Panc1 (cell line): ENCODE data around the gene DHX34. TPM values are rescaled to one million over a fixed set of nuclear protein-coding genes. Genes with fewer than 3 reads are reported as not detected.

Source experiments
- ATAC-seq: fragments of 200-7000 bp; cut with Tn5 transposase; 2 replicates; pipeline ENCODE4 v1.9.1; 2020; ENCODE audit warnings: mild to moderate bottlenecking, moderate library complexity
- BruUV-seq: library from RNA; stranded (reverse); fragments of 400-500 nt; replicated peaks from 2 replicates; lab custom pipeline; 2021; lab: Mats Ljungman, UMichigan
- CTCF ChIA-PET: fragments of 300-600 bp; sonication (Branson Sonifier 250); formaldehyde crosslinking; loops from one replicate; lab custom pipeline; 2022; ENCODE audit warnings: antibody characterized with exemption; lab: Charles Lee
- POLR2A ChIA-PET: fragments of 300-600 bp; sonication (Branson Sonifier 250); formaldehyde crosslinking; loops from one replicate; lab custom pipeline; 2022; ENCODE audit warnings: antibody characterized with exemption; lab: Charles Lee
- DNase-seq: peaks from one replicate; pipeline ENCODE4 v3.0.0-alpha.2; 2010; ENCODE audit warnings: low read depth, low spot score
- H3K27ac ChIP-seq: 2 replicates; pipeline ENCODE4 v1.5.1; 2011; ENCODE audit warnings: mild to moderate bottlenecking, low read length, inconsistent platforms
- H3K27me3 ChIP-seq: fragments of 200-500 bp; sonication (Bioruptor generic); 2 replicates; pipeline ENCODE4 v1.6.0; 2014; ENCODE audit warnings: low read length, inconsistent platforms; ENCODE audit not compliant: control insufficient read depth, insufficient read depth
- H3K36me3 ChIP-seq: fragments of 200-500 bp; sonication (Bioruptor generic); 2 replicates; pipeline ENCODE4 v1.5.1; 2014; ENCODE audit warnings: inconsistent platforms, mild to moderate bottlenecking, low read length, moderate library complexity; ENCODE audit not compliant: control insufficient read depth, insufficient read depth
- H3K4me1 ChIP-seq: 2 replicates; pipeline ENCODE4 v1.5.1; 2011; ENCODE audit warnings: inconsistent platforms, mild to moderate bottlenecking, low read length, moderate library complexity; ENCODE audit not compliant: control insufficient read depth, insufficient read depth
- H3K4me3 ChIP-seq, 2 experiments: 2 replicates each; pipeline ENCODE4 v1.5.1; 2011 to 2012; ENCODE audit warnings: low read depth in 2 of 2, low read length in 2 of 2, mild to moderate bottlenecking in 2 of 2, inconsistent platforms in 1 of 2, moderate library complexity in 1 of 2
- H3K9me3 ChIP-seq: fragments of 200-500 bp; sonication (Bioruptor generic); 2 replicates; pipeline ENCODE4 v1.5.1; 2014; ENCODE audit warnings: low read depth, mild to moderate bottlenecking, inconsistent platforms, low read length, moderate library complexity; ENCODE audit not compliant: control insufficient read depth, insufficient read depth
- CTCF ChIP-seq: fragments of 450-650 bp; IDR thresholded peaks from 2 replicates; pipeline ENCODE4 v1.5.1; 2017; ENCODE audit warnings: mild to moderate bottlenecking
- POLR2AphosphoS5 ChIP-seq: IDR thresholded peaks from 2 replicates; pipeline ENCODE4 v1.6.1; 2012; ENCODE audit warnings: mild to moderate bottlenecking, low read depth, low read length, moderate library complexity
- REST ChIP-seq, 2 experiments: IDR thresholded peaks; 2 replicates each; pipeline ENCODE4 v1.6.1; 2011 to 2012; ENCODE audit warnings: low read depth in 2 of 2, control low read depth in 1 of 2, low read length in 1 of 2, mild to moderate bottlenecking in 1 of 2, moderate library complexity in 1 of 2; ENCODE audit not compliant: insufficient read depth in 1 of 2
- SIN3A ChIP-seq: IDR thresholded peaks from 2 replicates; pipeline ENCODE4 v1.6.1; 2012; ENCODE audit warnings: low read depth, mild to moderate bottlenecking, low read length, moderate library complexity, borderline replicate concordance; ENCODE audit not compliant: insufficient read depth
- TCF7L2 ChIP-seq: IDR thresholded peaks from 2 replicates; pipeline ENCODE4 v1.6.1; 2011; ENCODE audit warnings: mild to moderate bottlenecking, low read depth, low read length, inconsistent platforms
- in situ Hi-C: cut with HindIII; loops from 2 replicates; pipeline ENCODE4 v1.10.0; 2016; ENCODE audit warnings: low sequenced_read_pairs, low pct_unique_long_range_greater_than_20kb
- intact Hi-C: fragments of 100-400 bp; cut with micrococcal nuclease; formaldehyde crosslinking; loops from one replicate; pipeline ENCODE4 v1.10.0; 2022; ENCODE audit not compliant: unreplicated experiment
- total RNA-seq: library from RNA; stranded (reverse); gene quantifications from one replicate; pipeline ENCODE4 v1.2.1, GENCODE V29; 2021; ENCODE audit not compliant: unreplicated experiment

DHX34 gene
- total RNA-seq, 1 experiment from 2014 or later: 29.2 TPM

- Histone ChIP-seq H3K4me1 (no peaks in the 10 kb centered on the region), H3K27me3 (no peaks in the 10 kb centered on the region), H3K36me3 (no peaks in the 10 kb centered on the region), H3K27ac (no peak overlapping the region), H3K9me3 (no peaks in the 10 kb centered on the region), H3K4me3 (no peak overlapping the region)
- in situ Hi-C loops (no loop called here), intact Hi-C loops (no loop called here)
- ATAC-seq: peak; percentile 54
- peak; percentile 82 to 91 for TF ChIP-seq REST (IDR thresholded peaks at IDR 0.05; ENCODE audit: insufficient read depth in 1 of 2, low read depth in 2 of 2, low read length in 1 of 2)
- TF ChIP-seq CTCF: no peak
- POLR2A ChIA-PET: no interaction called here
- no peak for DNase-seq
- CTCF ChIA-PET: no interaction called here
- BruUV-seq: no TSS peak
Observed at GRCh38 chr19:47406711-47407416, 57.7 kb downstream of the DHX34 start.

- Histone ChIP-seq H3K27ac (no peak overlapping the region), H3K9me3 (no peaks in the 10 kb centered on the region), H3K36me3 (no peaks in the 10 kb centered on the region), H3K4me1 (no peaks in the 10 kb centered on the region), H3K4me3 (no peak overlapping the region), H3K27me3 (no peaks in the 10 kb centered on the region)
- CTCF ChIA-PET: no interaction called here
- POLR2A ChIA-PET: no interaction called here
- peak; percentile 51 for ATAC-seq
- BruUV-seq: no TSS peak
- in situ Hi-C loops (no loop called here), intact Hi-C loops (no loop called here)
- no peak for TF ChIP-seq SIN3A
- TF ChIP-seq POLR2AphosphoS5: no peak
- no peak; a peak in 1 of 4 replicates for TF ChIP-seq REST (IDR thresholded peaks at IDR 0.05; ENCODE audit: insufficient read depth in 1 of 2, low read depth in 2 of 2, low read length in 1 of 2)
- TF ChIP-seq CTCF: no peak
- TF ChIP-seq TCF7L2: no peak
- no peak for DNase-seq
Observed at GRCh38 chr19:47407417-47407774, 58.3 kb downstream of the DHX34 start.
